HG03432 (cell line): ENCODE results near the gene ESRRA.

Experiments
- ATAC-seq: cut with Tn5 transposase; IDR thresholded peaks from one replicate; pipeline ENCODE4 v1.9.1; 2021; ENCODE audit warnings: mild to moderate bottlenecking, moderate library complexity; ENCODE audit not compliant: unreplicated experiment

ESRRA gene

DNA sequence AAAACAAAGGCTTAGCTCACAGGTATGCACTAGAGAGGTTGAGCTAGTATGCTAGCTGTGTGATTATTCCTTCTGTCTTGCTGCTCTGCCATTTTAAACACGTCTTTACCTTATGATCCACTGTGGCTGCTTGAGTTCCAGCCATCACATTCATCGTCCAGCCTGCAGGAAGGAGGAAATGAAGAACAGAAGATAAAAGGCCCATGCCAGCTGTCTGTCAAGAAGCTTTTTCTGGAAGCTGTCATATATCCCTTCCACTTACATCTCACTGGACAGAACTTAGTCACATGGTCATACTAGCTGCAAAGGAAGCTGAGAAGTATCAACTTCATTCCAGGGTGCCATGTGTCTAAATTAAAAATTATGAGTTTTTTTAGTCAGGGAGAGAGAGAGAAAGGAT is 22.1 kb downstream of the ESRRA start:
- ATAC-seq: no peak

GRCh38 chr11:64327993-64328392 is 22.7 kb downstream of the ESRRA start:
- no peak for ATAC-seq

- ATAC-seq: no peak
These were observed 25.6 kb downstream of the ESRRA start for GRCh38 chr11:64330888-64331287.

- no peak for ATAC-seq
These were observed 26.4 kb downstream of the ESRRA start for GRCh38 chr11:64331569-64332371.

DNA sequence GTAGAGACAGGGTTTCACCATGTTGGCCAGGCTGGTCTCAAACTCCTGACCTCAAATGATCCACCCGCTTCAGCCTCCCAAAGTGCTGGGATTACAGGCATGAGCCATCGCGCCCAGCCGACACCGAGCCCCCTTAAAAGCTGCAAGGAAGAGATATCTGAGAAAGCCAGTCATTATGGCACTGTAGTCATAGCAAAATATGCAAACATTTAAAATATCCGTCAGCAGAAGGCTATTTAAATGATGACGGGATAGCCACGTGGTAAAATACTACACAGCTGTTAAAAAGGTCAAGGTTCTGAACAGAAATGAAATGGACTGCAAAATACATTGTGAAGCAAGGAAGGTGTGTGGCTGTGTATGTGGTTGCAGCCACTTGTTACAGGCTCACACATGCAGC is 28.2 kb downstream of the ESRRA start:
- no peak for ATAC-seq

GRCh38 chr11:64334764-64335735 is 29.7 kb downstream of the ESRRA start:
- peak; percentile 83 for ATAC-seq

GRCh38 chr11:64337538-64338249 is 32.4 kb downstream of the ESRRA start:
- no peak for ATAC-seq

- no peak for ATAC-seq
These were observed 33.4 kb downstream of the ESRRA start for GRCh38 chr11:64338716-64339115.

GRCh38 chr11:64339286-64339685 is 34.0 kb downstream of the ESRRA start:
- ATAC-seq: no peak

DNA sequence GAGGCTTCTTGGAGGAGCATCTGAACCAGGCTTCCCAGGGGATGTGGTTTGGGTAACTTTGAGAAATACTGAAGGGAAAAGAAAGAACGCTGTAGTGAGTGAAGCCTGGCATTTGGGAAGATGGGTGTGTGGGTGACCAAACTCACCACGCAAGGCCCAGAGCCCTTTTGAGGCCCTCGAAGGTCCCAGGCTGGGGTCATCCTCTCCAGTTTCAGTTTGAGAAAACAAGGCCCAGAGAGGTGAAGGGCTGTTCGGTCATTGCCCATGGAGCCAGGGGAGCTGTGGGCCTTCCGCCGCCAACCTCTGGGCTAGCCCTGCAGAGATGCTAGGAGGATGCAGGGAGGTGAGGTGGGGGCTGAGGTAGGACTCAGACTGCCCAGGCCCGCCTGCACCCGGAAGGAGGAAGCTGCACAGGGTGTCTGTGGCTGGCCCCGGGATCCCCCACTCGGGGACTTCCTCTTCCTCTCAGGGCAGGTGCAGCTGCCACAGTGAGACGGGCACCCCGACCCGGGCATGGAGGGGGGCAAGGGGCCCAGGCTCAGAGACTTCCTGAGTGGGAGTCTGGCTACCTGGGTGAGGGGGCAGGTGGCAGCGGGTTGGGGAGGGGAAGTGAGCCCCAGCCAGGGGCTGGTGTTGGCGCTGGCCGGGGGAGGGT is 34.6 kb downstream of the ESRRA start, which contains the start of gene CCDC88B:
Gene CCDC88B, plus strand, starts transcription at position 451 of the 655 bp plus-strand sequence. Its CDS starts 63 bp downstream, at position 514.
- ATAC-seq: peak; percentile 53

DNA sequence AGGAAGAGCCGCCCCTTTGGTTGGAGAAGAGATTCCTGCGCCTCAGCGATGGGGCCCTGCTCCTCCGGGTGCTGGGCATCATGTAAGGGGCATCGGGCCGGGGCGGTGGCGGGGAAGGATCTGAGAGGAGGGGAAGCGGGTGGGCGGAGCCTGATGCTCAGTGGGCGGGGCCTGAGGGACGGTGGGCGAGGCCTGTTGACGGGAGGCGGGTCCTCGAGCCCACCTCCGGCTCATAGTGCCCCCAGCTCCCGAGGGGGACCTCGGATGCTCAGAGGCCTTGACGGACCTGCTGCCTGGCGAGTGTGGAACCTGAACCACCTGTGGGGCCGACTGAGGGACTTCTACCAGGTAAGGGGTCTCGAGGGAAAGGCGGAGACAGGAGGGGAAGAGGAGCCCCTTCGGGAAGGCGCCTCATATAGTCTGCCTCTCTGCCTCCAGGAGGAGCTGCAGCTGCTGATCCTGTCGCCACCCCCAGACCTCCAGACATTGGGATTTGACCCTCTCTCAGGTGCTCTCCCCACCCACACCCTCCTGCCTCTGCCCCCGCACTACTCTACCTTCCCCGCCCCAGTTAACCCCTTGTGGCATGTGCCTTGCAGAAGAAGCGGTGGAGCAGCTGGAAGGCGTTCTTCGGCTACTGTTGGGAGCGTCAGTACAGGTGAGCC is 35.5 kb downstream of the ESRRA start:
- peak; percentile 39 for ATAC-seq

DNA sequence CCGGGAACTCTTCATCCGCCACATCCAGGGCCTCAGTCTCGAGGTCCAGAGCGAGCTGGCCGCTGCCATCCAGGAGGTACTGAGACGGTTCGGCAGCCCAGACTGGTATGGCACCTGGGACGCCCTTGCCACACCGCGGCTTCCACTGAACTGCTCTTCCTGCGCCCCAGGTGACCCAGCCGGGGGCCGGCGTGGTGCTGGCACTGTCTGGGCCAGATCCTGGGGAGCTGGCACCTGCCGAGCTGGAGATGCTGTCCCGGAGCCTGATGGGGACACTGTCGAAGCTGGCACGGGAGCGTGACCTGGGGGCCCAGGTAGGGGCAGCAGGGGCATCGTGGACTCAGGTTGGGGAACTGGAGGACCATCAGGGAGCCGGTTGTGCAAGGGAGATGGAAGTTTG is 36.1 kb downstream of the ESRRA start:
- no peak for ATAC-seq

DNA sequence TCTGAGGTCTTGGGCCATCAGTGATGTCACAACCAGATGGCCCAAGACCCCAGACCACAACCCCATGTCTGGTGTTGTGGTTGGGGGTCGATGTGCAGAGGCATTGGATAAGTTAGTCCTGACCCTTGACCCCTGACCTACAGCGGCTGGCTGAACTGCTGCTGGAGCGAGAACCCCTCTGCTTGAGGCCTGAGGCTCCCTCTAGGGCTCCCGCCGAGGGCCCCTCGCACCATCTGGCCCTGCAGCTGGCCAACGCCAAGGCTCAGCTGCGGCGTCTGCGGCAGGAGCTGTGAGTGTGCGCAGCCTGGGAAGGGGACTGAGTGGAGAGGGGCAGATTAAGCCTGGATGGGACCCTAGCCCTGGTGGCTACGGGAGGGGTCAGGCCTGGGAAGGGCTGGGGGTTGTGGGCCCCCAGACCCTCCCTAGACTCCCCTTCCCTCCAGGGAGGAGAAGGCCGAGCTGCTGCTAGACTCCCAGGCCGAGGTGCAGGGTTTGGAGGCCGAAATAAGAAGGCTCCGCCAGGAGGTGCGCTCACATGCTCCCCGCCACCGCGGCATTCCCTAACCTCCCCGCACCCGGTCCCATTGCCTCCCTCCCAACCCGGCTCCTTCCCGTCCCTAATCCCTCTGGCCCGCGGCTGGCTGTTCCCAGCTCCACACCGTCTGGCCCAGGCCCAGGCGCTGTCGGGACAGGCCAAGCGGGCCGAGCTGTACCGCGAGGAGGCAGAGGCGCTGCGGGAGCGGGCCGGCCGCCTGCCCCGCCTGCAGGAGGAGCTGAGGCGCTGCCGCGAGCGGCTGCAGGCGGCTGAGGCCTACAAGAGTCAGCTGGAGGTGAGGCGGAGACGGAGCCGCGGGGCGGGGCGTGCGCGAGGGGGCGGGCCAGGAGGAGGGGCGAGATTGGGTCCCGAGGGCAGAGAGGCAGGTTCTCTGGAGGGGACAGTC is 36.8 kb downstream of the ESRRA start:
- ATAC-seq: peak; percentile 56

GRCh38 chr11:64342869-64343745 is 37.8 kb downstream of the ESRRA start:
- ATAC-seq: no peak

GRCh38 chr11:64343767-64344559 is 38.6 kb downstream of the ESRRA start:
- ATAC-seq: no peak

DNA sequence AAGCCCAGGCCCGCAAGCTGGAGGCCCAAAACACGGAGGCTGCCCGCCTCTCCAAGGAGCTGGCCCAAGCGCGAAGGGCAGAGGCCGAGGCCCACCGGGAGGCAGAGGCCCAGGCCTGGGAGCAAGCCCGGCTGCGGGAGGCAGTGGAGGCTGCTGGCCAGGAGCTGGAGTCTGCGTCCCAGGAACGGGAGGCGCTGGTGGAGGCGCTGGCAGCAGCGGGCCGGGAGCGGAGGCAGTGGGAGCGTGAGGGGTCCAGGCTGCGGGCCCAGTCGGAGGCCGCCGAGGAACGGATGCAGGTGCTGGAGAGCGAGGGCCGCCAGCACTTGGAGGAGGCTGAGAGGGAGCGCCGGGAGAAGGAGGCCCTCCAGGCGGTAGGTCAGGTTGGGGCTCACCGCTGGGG is 39.5 kb downstream of the ESRRA start:
- no peak for ATAC-seq

DNA sequence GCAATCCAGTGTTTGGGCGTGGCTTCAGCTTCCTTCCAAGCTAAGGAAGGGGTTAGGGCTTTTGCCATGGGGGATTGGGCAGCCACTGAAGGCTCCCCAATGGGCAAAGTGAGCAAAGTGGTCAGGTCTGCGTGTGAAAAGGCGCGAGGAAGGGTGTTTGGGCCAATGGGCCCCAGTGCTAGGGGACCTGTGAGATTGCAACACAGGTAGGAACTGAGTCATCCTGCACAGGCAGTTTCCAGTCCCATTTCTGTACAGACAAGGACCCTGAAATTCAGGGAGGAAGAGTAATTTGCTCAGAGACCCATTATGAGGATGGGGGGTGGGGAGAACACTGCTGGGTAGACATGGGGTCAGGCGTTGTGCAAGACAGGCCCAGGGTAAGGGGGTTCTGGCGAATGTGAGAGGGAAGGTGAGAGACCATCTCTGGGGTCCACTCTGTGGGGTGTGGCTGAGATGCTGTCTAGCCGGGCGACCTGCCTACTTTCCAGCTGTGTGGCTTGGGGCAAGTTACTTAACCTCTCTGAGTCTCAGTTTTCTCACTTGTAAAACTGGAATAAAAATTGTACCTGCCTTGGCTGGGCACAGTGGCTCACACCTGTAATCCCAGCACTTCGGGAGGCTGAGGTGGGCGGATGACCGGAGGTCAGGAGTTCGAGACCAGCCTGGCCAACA is 42.0 kb downstream of the ESRRA start:
- no peak for ATAC-seq
